GM21723 (cell line): Measurements from ENCODE around the gene TAGLN2.
"Not testable (repeated sequence)": the region's sequence is repeated elsewhere in the genome, so short reads cannot be mapped to it uniquely, and the experiment has no call there.

Experiments used
- ATAC-seq: cut with Tn5 transposase; IDR thresholded peaks from one replicate; pipeline ENCODE4 v1.9.1; 2021; ENCODE audit warnings: mild to moderate bottlenecking, moderate library complexity; ENCODE audit not compliant: unreplicated experiment

TAGLN2 gene

DNA sequence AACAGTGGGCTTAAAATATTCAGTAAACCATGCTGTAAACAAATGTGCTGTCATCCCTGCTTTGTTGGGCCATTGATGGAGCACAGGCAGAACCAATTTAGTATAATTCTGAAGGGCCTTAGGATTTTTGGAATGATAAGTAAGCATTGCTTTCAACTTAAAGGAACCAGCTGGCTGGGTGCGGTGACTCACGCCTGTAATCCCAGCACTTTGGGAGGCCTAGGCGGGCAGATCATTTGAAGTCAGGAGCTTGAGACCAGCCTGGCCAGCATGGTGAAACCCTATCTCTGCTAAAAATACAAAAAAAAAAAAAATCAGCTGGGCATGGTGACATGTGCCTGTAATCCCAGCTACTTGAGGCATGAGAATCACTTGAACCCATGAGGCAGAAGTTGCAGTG lies 21.3 kb downstream of the TAGLN2 start:
- not testable (repeated sequence) for ATAC-seq

DNA sequence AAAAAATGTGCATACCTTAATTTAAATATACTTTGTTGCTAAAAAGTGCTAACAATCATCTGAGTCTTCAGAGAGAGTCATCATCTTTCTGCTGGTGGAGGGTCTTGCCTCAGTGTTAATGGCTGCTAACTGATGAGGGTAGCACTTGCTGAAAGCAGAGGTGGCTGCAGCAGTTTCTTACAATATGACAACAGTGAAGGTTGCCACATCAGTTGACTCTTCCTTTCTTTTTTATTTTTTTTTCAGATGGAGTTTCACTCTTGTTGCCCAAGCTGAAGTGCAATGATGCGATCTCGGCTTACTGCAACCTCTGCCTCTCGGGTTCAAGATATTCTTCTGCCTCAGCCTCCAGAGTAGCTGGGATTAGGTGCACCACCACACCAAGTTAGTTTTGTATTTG lies 22.8 kb downstream of the TAGLN2 start:
- no peak for ATAC-seq

DNA sequence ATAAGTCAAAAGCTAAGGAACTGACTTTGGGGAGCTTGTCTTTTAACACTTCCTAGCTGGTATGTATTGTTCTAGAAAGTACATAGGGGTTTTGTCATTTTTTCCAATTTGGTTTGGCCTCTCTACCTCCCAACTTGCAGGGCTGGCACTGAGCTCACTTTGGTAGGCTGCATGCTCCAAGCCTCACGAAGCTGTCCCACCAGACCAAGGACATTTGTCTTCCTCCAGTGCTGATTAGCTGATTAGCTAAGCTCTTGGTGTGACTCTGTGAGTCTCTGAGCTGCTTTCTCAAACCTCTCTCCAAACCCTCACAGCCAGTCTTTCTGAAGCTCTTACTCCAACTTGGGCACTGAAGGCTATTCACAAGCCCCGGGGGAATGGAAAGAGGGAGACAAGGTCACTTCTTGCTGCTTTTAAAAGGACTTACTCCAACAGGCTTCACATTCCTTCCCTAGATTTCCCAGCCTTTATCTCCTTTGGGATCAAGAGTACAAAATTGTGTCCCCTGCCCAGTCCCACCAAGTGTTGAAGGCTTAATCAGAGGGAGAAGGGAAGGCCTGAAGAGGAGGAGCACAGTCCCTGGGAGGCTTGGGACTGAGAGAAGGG lies 24.4 kb downstream of the TAGLN2 start:
- ATAC-seq = no peak

DNA sequence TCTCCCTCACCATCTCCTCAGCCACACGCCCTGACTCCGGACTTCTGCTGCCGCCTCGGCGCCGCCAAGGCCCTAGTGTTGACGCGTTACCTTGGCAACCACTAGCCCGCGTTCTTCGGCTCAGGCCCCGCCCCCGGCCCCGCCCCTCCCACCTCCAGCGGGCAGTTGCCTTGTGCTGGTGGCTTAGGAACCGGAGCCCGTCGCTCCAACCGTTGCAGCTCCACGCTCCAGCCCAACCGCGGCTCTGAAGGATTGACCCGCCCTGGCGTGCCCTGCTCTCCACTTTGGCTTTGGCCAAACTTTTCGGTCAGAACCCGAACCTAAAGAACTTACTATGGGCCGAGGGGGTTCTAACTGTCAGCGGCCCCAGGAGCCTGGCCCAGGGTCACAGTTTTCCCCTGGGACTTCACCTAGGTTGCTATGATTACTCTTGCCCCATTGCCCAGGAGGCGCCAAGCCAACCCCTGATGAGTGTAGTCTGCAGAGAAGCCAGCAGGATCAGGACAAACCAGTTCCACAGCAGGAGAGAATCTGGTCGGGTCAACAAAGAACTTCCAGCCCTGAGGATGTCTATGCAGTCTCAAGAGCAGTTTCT lies 25.1 kb downstream of the TAGLN2 start, which contains the start of gene CFAP45:
CFAP45 (minus strand) TSS at position 80 of the 595 bp plus-strand sequence; CDS start at position 13, 67 bp downstream.
- no peak for ATAC-seq

DNA sequence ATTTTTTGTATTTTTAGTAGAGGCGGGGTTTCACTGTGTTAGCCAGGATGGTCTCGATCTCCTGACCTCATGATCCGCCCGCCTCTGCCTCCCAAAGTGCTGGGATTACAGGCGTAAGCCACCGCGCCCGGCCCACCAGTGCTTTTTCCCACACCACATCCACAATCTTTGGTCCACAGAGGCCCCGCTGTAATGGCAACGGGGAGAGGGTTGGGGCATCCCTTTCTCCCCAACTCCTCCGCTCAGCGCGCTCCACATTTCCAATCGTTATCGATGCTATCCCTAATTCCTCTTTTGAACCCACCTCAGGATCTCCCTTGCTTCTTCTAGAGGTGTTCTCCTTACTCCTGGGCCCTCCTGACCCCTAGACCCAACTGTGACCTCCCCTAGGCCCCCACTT lies 25.7 kb downstream of the TAGLN2 start:
- ATAC-seq = not testable (repeated sequence)

DNA sequence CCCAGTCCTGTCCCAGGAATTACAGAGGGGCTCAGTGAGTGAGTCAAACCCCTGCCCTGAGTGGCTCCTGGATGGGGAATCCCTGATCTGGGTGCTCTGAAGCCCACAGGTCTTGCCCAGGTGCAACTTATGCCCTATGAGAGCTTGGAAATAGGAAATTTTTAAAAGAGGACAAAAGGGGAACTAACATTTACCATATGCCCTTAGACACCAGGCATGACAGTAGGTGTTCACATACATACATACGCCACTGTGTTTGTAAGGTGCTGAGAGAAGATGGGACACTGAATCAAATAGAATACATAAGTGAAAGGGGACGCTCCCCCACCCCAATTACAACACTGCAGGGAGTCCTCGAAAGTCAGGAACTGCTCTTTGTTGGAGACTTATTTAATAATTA lies 26.8 kb downstream of the TAGLN2 start:
- no peak for ATAC-seq

DNA sequence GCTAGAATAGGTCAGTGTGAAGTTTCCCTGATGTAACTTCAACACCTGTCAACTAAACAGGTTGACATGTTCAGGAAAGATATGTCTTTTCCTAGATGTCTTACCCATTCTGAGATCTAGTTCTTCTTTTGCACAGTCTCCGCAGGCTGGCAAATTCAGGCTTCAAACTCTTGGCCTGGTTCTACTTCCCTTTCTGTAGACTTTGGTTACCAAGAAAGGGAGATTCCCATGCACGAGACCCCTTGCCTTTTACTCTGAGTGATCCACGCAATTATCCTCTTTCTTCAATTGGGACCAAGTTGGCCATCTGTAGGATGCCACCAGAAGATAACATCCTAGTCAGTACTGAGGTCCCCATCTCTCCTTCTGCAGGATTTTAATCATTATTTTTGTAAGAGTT lies 27.3 kb downstream of the TAGLN2 start:
- no peak for ATAC-seq

DNA sequence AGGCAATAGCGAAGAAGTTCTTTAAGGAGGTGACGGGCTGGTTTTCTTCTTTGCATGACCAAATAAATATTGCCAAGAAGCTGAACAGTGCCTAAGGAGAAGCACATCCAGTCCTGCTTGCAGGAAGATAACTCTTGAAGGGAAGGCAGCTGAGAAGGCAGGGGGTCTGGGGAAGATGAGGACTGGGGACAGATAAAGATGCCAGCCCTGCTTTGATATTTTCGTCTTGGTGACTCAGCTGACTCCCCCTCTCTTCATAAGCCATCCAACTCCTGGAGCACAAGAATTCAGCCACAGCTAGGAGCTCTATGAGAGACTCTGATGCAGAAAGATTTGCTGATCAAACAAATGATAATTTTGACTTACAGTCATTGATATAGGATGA lies 28.8 kb downstream of the TAGLN2 start:
- no peak for ATAC-seq

DNA sequence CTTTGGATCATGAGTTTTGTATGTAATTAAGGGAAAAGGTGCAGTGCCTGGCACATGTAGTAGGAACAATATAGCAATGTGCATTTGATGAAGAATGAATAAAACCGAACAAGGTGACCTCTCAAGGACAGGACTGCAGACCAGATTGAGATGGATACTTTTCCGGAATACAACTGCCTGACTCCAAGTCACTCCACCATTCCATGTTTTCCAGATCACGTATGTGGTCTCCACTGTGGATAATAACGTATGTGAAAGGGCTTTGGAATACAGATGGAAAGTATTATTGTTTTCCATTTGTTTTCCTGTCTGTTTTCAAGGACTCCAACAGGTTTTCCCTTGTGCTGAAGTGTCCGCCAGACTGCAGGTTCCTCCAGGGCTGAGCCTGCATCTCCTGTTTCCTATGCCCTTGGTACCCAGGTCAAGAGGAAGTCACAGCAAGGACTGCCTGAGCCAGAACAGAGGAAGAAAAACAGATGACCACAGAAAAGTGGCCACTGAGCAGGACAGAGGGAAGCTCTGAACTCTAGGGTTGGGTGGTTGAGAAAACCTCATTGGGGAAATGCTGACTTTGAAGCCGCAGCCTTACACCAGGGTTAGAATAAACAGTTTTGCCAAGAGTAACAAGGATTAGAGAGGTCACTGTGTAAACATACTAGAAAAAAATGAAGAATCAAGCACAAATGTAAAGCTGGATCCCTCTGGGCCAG lies 29.3 kb downstream of the TAGLN2 start:
- ATAC-seq = no peak

DNA sequence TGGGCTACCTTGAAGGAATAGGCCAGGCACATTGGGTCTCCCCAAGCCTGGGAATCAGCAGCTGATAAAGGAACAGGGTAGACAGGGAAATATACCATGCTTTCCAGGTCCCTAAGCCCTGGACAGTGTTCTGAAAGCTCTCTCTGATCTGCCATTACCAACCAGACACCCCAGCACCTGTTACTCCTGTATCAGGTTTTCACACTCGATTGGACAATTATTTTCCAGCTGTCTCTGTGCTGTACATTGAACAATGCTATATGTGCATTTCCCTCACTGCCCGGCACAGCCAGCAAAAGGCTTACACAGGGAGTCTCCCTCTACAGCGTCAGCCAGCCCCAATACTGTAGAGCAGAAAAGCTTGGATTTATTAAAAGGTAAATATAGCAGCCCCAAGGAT lies 30.0 kb downstream of the TAGLN2 start:
- no peak for ATAC-seq

DNA sequence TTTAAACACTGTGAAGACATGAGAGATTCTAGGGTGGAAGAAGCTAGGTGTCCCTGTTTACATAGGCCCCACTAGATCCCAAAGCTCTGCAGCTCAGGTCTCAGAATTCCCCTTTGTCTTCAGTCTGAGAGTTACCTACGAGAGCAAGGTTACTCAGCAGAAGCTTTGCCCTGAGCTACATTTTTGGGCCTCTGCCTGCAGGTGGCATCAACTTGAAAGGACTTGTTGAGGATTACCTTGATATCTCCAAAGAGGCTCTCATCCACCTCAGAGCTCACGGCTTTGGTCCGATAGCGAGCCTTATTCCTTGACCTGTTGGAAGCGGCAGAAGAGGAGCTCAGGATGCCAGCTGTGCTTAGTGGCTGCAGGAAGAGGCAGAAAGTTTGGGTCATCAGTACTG lies 32.4 kb downstream of the TAGLN2 start:
- no peak for ATAC-seq

DNA sequence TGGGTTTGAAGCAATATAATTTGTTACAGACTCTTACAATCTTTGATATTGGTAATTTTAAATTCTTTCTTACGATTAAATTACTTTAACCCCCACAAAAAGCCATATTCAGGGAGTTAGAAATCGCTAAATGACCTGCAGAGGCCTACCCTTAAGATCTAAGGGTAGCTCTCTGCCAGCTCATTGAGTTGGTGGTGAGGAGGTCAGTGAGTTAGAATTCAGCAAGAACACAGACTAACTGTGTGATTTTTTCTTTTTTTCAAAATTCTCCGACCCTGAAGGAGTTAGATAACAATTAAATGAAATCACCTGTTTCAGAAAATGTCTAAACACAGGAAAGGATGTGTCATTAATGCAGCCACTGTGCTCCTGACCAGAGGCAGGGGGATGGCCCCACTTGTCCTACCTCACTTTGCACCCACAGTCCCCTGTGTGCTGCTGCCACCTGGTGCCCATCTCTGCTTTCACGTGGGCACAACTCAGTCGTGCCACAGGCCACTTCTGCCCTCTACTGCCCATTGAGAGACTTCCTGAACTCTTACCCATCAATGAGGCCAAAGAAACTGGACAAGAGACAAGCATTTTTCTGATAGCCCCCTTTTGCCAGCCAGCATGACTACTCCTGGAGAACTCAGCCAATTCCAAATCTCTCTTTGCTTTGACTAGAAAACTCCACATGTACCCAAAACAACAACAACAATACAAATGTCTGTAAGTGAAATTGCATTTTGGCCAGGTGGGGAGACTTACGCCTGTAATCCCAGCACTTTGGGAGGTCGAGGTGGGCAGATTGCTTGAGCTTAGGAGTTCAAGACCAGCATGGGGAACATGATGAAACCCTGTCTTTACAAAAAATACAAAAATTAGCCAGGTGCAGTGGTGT lies 33.8 kb downstream of the TAGLN2 start:
- ATAC-seq = peak; percentile 69

DNA sequence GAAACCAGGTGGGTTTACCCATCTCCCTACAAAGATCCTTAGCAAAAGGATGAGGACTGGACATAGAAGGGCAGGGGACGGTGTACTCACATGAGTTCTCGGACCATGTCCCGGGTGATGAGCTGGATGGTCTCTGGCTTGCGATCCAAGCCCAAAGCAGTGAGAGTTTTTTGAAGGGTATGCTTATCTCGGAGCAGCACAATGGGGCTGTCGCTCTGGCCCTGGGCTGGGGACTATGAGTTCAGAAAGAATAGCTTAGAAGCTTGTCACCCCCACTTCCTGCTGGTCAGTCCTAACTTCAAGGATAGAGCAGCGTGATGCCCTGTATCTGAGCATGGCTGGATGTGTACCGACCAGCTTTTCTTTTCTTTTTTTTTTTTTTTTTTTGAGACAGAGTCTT lies 34.9 kb downstream of the TAGLN2 start:
- peak; percentile 5 for ATAC-seq

DNA sequence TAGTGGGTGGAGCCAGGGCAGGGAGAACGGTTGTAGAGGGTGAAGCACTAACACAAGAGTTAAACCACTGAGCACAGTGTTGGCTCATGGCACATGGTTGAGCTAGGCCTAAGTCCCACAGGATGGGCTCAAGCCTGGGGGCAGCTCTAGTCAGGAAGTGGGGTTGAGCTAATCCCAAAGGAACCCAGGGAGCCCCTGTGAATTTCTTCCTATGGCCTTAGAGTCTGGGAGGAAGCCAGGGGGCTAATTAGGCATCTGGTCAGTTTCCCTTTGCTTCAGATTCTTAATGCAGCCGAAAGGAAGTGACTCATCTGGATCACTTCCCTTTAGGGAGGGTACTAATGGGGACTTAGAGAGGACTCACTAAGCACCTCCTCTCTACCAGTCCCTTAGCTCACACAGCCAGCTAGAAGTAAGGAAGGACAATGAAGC lies 35.5 kb downstream of the TAGLN2 start:
- peak; percentile 95 for ATAC-seq

DNA sequence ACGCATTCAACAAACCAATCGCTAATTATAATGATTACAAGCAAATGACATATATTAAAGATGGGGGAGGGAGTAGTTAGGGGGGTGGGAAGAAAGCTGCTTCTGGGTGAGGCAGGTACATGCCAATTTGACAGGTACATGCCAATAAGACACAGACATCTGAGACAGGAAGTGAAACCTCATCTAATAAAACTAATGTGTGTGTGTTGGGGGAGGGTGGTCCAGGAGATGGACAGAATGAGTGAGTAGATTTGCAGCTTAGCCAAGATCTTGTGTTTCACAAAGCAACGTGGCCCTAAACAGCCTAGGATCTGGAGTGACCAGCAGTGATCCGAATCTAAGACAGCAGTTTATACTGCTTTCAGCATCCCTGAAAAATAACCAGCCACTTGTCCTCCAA lies 36.1 kb downstream of the TAGLN2 start:
- no peak for ATAC-seq

DNA sequence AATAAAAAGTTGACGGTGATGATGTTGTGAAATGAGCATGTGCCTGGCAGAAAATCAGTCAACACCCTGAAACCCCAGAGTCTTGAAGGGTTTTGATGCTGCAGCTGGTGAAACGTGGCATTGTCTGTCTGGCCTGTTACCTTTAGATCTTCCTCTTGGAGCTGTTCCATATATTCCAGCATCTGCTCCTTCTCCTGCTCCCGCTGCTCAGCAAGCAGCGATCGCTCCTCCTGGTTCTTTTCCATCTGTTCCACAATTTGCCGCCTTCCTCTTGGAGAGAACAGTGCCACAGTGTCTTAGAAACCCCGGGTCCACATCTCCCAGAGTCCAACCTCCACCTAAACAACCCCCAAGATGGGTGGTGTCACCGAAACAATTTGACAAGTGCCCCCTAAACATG lies 41.0 kb downstream of the TAGLN2 start:
- no peak for ATAC-seq

DNA sequence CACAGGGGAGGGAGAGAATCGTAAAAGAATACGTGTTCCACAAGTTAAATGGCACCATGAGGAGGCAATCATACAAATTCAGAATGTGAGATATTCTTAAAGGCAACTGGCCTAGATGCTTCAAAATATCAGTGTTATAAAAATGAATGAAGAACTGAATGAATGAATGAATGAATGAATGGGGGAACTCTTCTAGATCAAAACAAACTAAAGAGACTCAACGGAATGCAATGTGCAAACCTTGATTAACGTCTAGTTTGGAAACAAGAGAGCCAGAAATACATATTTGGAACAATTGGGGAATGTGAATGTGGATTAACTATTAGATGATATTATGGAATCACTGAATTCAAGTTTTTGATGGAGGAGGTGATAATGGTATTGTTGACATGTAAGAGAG lies 42.2 kb downstream of the TAGLN2 start:
- no peak for ATAC-seq

DNA sequence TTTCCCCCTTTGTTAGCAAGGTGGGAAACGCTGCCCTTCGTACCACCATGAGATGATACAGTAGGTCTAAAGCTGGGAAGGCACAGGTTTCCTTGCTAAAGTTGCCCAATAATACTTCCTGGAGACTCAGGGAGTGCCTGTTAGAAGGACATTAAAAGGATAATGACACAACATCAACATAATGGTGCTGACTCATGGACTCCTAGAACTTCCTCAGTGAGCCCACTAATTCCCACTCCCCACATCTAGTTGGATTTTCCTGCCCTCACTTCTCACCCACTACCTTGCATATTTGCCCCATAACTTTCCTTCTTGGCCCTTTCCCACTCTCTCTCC lies 42.8 kb downstream of the TAGLN2 start:
- ATAC-seq = no peak

DNA sequence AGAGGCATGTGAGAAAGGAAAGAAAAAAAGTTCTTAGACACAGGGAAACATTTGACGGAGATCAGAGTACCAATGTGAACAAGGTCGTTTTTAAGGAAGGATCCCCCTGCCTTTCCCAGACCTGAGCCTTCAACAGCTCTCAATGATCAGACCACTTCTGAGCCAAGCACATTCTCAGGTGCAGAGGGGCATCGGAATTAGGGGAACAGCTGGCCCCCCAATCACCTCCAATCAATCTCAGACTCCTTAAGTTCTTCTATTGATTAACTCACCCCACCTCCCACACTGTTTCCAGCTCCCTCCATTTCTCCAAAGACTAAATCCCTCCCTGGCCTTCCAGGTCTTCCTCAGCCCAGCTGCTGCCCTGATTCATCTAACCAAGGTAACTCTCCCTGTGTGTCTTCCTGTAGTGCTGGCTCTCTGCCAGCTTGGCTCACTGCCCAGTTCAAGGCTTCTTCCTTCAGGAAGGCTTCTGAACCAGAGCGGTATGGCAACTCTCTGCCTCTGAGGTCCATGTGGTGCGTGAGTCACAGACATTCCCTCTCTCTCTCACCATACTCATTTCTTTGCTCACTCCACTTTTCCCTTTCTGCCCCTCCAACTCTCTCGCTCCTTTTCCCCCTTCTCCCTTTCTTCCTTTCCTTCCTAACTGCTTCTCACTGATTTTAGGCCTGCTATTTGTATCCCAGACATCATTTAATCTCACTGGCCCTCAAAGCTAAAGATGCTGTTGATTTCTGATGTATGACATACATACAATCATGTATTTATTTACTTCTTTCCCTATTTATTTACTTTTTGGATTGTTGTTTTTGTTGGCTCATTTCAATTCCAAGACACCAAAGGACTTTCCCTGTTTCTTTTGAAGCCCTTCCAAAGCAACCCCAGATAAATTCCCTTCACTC lies 43.4 kb downstream of the TAGLN2 start:
- no peak for ATAC-seq

DNA sequence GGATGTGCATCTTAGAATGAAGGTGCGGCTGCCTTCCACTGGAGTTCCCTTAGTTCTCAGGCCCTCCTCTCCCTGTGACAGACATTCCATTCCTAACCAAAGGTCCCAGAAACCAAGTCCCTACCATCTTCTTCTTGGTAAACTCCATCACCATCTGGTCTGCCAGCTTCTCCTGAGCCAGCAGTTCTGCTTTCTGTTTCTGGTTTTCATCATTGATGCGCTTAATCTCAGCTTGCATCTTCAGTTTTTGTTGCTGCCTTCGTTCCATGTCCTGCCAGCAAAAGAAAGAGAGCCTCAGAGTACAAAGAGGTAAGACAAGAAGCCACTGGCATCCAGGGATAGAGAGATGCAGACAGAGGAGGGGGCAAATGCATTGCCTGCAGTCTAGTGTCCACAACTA lies 44.9 kb downstream of the TAGLN2 start:
- no peak for ATAC-seq
